NCI-H1436 treated with DMSO at 0.1 percent for 48 hours (cell line): ENCODE data around the gene NPTXR.
A peak's percentile ranks its signal among the peaks of the same experiment; 100 is the strongest.

Experiments used
- DNase-seq: peaks from one replicate; lab custom pipeline; 2025; lab: John Stamatoyannopoulos, UW

Gene NPTXR

DNA sequence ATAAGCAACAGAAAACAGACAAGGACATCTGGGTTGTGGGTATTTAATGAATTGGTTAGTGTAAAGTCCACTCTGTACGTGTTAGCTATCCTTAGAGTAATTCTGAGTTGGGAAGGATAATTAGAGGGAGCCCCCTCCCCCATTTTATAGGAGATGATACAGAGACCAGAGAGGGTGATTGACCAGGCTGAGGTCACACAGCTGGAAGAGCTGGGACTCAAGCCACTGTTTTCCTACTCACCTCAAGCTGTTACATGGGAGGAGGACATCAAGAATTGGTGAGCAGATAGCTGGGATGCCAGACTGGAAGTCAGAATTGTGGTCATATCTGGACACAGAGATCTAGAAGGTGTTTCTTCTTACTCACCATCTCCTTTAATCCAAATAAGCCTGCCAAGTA lies 8.7 kb upstream of the NPTXR start:
- no peak for DNase-seq

- no peak for DNase-seq
These were observed 7.4 kb upstream of the NPTXR start for GRCh38 chr22:38850941-38851849.

DNA sequence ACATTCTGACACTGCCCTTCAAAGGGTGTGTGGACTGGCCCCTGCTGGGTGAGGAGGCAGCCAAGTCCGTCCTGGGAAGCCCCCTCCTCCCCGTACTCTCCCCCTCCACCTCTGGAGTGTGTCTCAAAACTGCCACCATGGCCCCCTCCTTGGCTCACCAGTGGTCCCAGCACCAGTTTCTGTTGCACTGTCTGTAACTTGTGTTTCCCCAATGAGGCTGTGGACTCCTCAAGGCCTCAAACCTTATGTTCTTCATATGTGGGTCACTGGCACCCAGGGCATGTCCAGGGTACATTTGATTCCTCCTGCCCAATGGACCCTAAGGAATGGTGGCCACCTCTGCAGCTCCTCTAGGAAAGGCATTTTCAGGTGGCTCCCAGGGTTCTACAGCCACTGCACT lies 6.6 kb upstream of the NPTXR start:
- DNase-seq, result no peak

DNA sequence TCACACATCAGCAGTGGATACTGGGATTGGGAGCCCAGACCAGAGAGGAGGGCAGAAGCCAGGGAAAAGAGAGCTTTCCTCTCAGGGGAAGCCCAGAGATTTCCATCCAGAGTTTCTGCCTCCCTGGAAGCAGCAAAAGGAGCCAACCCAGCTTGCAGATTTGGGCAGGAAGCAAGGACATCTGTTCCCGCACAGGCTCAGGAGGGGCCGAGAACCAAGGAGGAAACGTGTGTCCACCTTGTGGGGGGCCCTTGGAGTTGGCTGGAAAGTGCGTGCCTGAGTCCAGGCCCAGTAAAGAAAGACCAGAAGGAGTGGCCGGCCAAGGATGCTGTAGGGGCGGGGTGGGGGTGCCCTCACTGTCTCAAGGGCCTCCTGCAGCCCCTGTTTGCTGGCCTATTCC lies 6.0 kb upstream of the NPTXR start:
- DNase-seq, result no peak

DNA sequence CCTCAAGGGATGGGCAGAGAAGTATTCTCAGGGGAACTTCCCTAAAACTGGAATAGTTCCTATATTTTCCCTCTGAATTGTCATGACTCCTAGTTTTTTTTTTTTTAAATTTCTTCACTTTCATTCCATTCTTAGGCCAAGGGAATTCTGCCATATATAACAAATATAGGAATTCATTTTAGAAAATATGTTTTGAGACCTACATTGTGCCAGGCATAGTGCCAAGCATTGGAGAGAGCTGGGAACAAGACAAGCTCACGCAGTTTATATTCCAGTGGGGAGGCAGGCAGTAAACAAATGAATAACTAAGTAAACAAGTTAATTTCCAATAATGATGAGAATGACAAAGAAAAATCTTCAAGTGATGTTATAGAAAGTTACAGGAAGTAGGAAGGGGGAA lies 2.6 kb upstream of the NPTXR start:
- no peak for DNase-seq

- no peak for DNase-seq
These were observed 1.3 kb upstream of the NPTXR start for GRCh38 chr22:38845004-38845740.

- no peak for DNase-seq
These were observed 631 bp upstream of the NPTXR start for GRCh38 chr22:38844315-38845003.

DNA sequence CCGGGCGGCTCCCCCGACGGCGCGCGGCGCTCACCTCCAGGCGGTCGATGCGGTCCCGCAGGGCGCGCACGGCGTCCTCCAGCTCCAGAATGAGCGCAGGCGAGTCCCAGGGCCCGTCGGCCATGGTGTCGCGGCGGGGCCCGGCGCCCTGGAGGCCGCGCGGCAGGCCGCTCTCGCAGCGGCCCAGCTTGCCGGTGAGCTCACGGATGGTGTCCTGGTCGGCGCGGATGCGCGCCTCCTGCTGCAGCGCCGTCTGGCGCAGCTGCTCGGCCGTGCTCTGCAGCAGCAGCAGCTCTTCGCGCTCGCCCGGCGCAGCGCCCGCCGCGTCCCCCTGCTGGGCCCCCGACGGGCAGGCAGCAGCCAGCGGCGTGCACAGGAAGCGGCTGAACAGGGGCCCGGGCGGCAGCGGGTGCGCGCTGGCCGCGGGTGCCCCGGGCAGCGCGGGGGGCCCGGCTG lies 599 bp downstream of the NPTXR start:
- DNase-seq, result no peak

GRCh38 chr22:38842512-38843200 lies 1.2 kb downstream of the NPTXR start:
- no peak for DNase-seq

DNA sequence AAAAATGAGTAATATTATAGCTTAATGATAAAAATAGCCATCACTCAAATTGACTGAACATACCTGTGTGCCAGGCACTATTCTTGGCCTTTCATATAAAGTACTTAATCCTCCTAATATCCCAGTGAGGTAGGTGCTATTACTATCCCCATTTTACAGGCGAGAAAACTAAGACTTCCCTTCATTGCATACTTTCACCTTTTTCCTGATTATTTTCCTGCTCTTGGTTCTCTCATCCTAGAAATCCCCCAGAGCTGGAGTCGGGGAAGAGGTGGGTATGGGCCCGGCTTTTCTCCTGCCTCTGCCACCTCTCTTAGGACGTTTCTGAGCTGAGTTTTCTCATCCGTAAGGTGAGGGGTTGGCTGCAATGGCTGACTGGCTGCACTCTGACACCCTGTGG lies 2.2 kb downstream of the NPTXR start:
- no peak for DNase-seq

GRCh38 chr22:38841211-38841610 lies 2.6 kb downstream of the NPTXR start:
- no peak for DNase-seq

DNA sequence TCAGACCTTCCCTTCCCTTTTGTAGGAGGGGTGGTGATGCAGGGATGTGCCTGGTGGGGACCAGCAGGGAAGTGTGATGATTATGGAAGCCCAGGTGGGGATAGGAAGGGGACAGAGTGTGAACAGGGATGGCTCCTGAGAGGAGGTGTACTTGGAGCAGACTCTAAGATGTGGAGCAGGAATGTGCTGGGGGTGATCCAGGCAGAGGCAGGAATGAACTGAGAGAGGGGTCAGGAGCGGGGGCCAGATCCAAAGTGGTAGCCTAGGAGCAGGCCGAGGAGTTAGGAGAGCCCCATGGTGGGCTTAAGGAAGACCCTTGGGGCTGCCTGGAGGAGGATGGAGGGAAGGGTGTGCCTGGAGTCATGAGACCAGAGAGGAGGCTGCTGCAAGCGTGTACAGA lies 3.7 kb downstream of the NPTXR start:
- no peak for DNase-seq

DNA sequence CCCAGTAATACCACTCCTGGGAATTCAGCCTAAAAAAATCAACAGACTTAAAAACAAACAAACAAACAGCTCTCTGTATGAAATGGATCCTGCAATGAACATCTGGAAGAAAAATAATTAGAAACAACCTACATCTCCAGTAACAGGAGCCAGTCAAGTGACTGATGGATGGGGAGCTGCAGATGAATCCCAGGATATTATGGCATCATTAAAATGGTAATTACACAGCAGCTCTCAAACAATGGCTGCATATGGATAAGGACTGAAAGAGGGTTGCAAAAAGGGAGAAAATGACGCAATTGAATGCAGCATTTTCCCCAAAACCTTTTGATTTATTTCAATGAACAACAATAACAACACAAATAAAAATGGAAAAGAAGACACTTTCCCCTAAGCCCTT lies 4.1 kb downstream of the NPTXR start:
- DNase-seq, result no peak

DNA sequence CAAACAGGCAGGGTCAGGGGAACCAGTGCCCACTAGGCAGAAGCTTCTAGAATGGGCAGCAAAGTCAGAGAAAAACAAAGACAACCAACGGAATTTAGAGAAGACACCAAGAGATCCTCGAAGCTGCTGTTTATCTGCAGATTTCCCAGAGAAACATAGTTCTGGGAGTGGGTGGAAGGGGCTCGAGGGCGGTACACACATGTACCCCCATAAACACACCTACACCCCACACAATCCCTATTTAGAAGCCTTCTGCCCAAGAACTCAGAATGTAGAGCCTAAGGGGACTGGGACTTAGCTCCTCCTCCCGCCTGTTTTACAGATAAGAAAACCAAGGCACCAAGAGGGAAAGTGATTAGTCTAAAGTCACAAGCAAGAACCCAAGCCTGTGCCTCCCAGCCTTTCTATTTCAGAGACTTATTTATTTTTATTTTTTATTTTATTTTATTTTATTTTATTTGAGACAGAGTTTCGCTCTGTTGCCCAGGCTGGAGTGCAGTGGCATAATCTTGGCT lies 6.4 kb downstream of the NPTXR start:
- no peak for DNase-seq

- no peak for DNase-seq
These were observed 7.9 kb downstream of the NPTXR start for GRCh38 chr22:38835888-38836301.

DNA sequence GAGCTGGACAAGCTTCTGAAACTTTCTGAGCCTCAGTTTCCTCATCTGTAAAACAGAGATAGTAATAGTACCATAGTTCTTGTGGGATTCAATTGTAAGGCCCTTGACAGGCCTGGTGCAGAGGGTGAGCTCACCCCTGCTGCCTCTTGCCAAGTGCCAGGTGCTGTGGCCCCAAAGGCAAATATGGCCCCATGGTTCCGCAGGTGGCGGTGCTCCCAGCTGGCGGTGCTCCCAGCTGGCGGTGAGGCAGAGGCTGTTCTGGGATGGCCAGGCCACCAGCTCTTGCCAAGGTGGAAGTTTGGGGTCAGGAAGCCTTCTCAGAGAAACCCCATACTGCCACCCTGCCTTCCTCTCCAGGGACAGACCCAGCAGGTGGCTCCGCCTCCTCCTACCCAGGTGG lies 8.8 kb downstream of the NPTXR start:
- DNase-seq, result no peak

GRCh38 chr22:38834215-38834953 lies 9.4 kb downstream of the NPTXR start:
- no peak for DNase-seq

- DNase-seq, result no peak
These were observed 10.8 kb downstream of the NPTXR start for GRCh38 chr22:38833061-38833460.

DNA sequence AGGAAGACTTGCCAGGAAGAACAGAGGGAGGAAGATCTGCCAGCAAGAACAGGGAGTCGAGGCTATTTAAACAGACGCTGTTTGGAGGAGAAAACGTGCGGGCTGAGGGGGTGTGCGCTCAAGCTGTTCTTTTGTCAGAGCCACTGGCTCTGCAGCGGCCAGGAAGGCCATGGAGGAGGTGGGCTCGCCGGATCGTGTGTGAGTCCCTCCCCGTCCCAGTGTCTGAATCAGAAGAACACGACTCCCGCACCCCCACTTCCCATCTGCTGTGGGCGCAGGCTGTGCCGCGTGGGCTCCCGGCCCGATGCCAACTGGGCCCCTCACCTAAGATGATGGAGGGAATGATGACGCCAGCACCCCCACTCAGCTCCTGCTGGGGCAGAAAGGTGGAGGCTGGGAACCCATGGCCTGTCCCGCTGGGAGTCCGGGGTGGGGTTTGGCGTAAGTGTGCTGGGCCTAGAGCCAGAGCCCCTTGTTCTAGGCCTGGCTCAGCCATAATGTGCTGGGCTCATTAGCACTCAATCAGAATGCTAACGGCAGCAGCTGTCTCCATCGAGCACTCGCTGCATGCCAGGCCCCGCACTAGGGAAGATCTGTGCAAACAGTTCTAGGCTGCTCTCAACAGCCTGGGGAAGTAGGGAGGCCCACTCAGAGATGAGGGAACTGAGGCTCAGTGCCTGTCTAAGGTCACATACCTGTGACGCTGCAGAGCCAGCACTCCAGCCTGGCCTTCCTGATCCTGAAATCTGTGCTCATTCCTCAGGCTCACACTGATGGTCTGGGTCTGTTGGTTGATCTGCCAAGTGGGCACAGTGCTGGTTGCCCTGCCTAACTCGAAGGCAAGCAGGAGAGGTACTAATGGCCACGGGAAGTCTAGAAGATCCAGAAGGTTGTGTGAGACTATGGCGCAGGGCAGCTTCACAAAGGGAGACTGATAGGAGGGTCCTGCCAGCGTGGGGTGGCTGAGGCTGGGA lies 11.5 kb downstream of the NPTXR start:
- peak; percentile 20 for DNase-seq
